GM23338 (cell line): ENCODE data around the gene SLC25A39. TPM values are rescaled to one million over a fixed set of nuclear protein-coding genes. Genes with fewer than 3 reads are reported as not detected.
A peak's percentile ranks its signal among the peaks of the same experiment; 100 is the strongest.

ENCODE experiments used
- ATAC-seq: fragments of 200-7000 bp; cut with Tn5 transposase; 3 replicates; pipeline ENCODE4 v1.9.1; 2020
- DNase-seq: peaks from one replicate; pipeline ENCODE4 v3.0.0-alpha.2; 2015; ENCODE audit warnings: low spot score
- H2AFZ ChIP-seq: fragments of 200-600 bp; sonication (generic); 2 replicates; pipeline ENCODE4 v1.8.0; 2016; ENCODE audit warnings: antibody characterized with exemption, mild to moderate bottlenecking, moderate library complexity
- H3F3A ChIP-seq: fragments of 200-600 bp; sonication (generic); replicated peaks from 2 replicates; pipeline ENCODE4 v1.8.0; 2017; ENCODE audit warnings: antibody characterized with exemption, mixed run types, low read depth
- H3K27ac ChIP-seq: fragments of 200-600 bp; sonication (generic); 2 replicates; pipeline ENCODE4 v1.6.1; 2016; ENCODE audit warnings: low read depth
- H3K27me3 ChIP-seq: fragments of 200-600 bp; sonication (generic); 2 replicates; pipeline ENCODE4 v1.8.0; 2016; ENCODE audit warnings: mild to moderate bottlenecking, mixed run types, moderate library complexity; ENCODE audit not compliant: insufficient read depth
- H3K36me3 ChIP-seq: fragments of 200-600 bp; sonication (generic); 2 replicates; pipeline ENCODE4 v1.8.0; 2016; ENCODE audit warnings: mild to moderate bottlenecking; ENCODE audit not compliant: insufficient read depth
- H3K4me1 ChIP-seq: fragments of 200-600 bp; sonication (generic); 2 replicates; pipeline ENCODE4 v1.8.0; 2016; ENCODE audit warnings: mild to moderate bottlenecking, moderate library complexity; ENCODE audit not compliant: insufficient read depth
- H3K4me2 ChIP-seq: fragments of 200-600 bp; sonication (generic); 2 replicates; pipeline ENCODE4 v1.7.1; 2017; ENCODE audit warnings: mixed run types
- H3K4me3 ChIP-seq: fragments of 200-600 bp; sonication (generic); 2 replicates; pipeline ENCODE4 v1.6.1; 2016; ENCODE audit warnings: mixed run types
- H3K79me2 ChIP-seq: fragments of 200-600 bp; sonication (generic); replicated peaks from 2 replicates; pipeline ENCODE4 v1.8.0; 2017; ENCODE audit warnings: mild to moderate bottlenecking; ENCODE audit not compliant: insufficient read depth
- H3K9me2 ChIP-seq: fragments of 200-600 bp; sonication (generic); 2 replicates; pipeline ENCODE4 v1.8.0; 2017; ENCODE audit not compliant: insufficient read depth
- H4K20me1 ChIP-seq: fragments of 200-600 bp; sonication (generic); replicated peaks from 2 replicates; pipeline ENCODE4 v1.8.0; 2017; ENCODE audit warnings: mild to moderate bottlenecking; ENCODE audit not compliant: insufficient read depth
- H3K27ac Mint-ChIP-seq: 2 replicates; pipeline ENCODE4 v1.8.0; 2020; ENCODE audit warnings: inconsistent platforms, mild to moderate bottlenecking, moderate library complexity, mixed read lengths
- H3K27me3 Mint-ChIP-seq: 3 replicates; pipeline ENCODE4 v1.8.0; 2022; ENCODE audit warnings: low read depth, mild to moderate bottlenecking, moderate library complexity, mixed read lengths, inconsistent platforms; ENCODE audit not compliant: insufficient read depth, poor library complexity
- H3K36me3 Mint-ChIP-seq: 3 replicates; pipeline ENCODE4 v1.8.0; 2021; ENCODE audit warnings: low read depth, mild to moderate bottlenecking, inconsistent platforms, moderate library complexity, mixed read lengths
- H3K4me1 Mint-ChIP-seq: 3 replicates; pipeline ENCODE4 v1.8.0; 2020; ENCODE audit warnings: mild to moderate bottlenecking, inconsistent platforms, mixed read lengths
- H3K4me3 Mint-ChIP-seq: 3 replicates; pipeline ENCODE4 v1.8.0; 2021; ENCODE audit warnings: moderate library complexity, mild to moderate bottlenecking, inconsistent platforms, mixed read lengths
- H3K9me3 Mint-ChIP-seq: 3 replicates; pipeline ENCODE4 v1.8.0; 2020; ENCODE audit warnings: moderate library complexity, mild to moderate bottlenecking, inconsistent platforms, mixed read lengths
- ETS1 ChIP-seq: IDR thresholded peaks from 2 replicates; pipeline ENCODE4 v1.6.1; 2016; ENCODE audit warnings: antibody characterized with exemption
- EZH2phosphoT487 ChIP-seq: fragments of 200-600 bp; sonication (generic); IDR thresholded peaks from one replicate; pipeline ENCODE4 v1.8.1; 2018; ENCODE audit warnings: antibody characterized with exemption; ENCODE audit not compliant: unreplicated experiment
- JUNB ChIP-seq: IDR thresholded peaks from one replicate; pipeline ENCODE4 v1.6.1; 2016; ENCODE audit warnings: antibody characterized with exemption; ENCODE audit not compliant: unreplicated experiment
- NANOG ChIP-seq: IDR thresholded peaks from 2 replicates; pipeline ENCODE4 v1.6.1; 2016; ENCODE audit warnings: antibody characterized with exemption, borderline replicate concordance
- STAT1 ChIP-seq: IDR thresholded peaks from one replicate; pipeline ENCODE4 v1.6.1; 2016; ENCODE audit warnings: antibody characterized with exemption; ENCODE audit not compliant: unreplicated experiment
- ZNF331 ChIP-seq: fragments of 250-450 bp; sonication (Bioruptor Pico); IDR thresholded peaks from 2 replicates; pipeline ENCODE4 v1.5.0; 2020; ENCODE audit warnings: low read depth, mild to moderate bottlenecking, moderate library complexity
- ZNF462 ChIP-seq: fragments of 250-450 bp; sonication (Bioruptor Pico); IDR thresholded peaks from 2 replicates; pipeline ENCODE4 v1.5.0; 2020; ENCODE audit warnings: mild to moderate bottlenecking, moderate library complexity
- polyA plus RNA-seq: library from polyadenylated mRNA; unstranded; fragments of >200 nt; fragmentation: Nextera tagmentation; extraction: Ambion mirVana; gene quantifications from 2 replicates; pipeline ENCODE4 v1.2.1, GENCODE V29; 2016
- total RNA-seq: library from RNA; depleted of rRNA; stranded (reverse); fragments of >200 nt; shearing (Covaris generic); gene quantifications from 2 replicates; pipeline ENCODE4 v1.2.3, GENCODE V29; 2014

The SLC25A39 gene
- total and polyA plus RNA-seq, 2 experiments from 2014 or later = 184 to 202 TPM

GRCh38 chr17:44273607-44274006 lies 51.0 kb downstream of the SLC25A39 start:
- H3K27me3 Mint-ChIP-seq = peaks cover 17% of the 10 kb centered on the region
- Histone ChIP-seq H3K4me2 (no peak overlapping the region), H3K79me2 (no peaks in the 10 kb centered on the region), H3F3A (no peaks in the 10 kb centered on the region), H3K36me3 (no peaks in the 10 kb centered on the region), H3K27ac (no peak overlapping the region), H3K27me3 (no peaks in the 10 kb centered on the region), H3K9me2 (no peaks in the 10 kb centered on the region), H3K4me3 (no peak overlapping the region), H4K20me1 (no peaks in the 10 kb centered on the region), H3K4me1 (peaks cover 7% of the 10 kb centered on the region; the same call in 1 of the 2 replicates), H2AFZ (peak overlapping the region; percentile 59)
- TF ChIP-seq EZH2phosphoT487 (no peak), JUNB (no peak), STAT1 (no peak), ZNF331 (no peak), ZNF462 (CRISPR knock-in tag) (no peak), ETS1 (no peak), NANOG (no peak)
- no peak overlapping the region for H3K27ac Mint-ChIP-seq
- H3K4me3 Mint-ChIP-seq = no peak overlapping the region
- DNase-seq (peak; percentile 54), ATAC-seq (peak; percentile 86)
- peaks cover 16% of the 10 kb centered on the region for H3K4me1 Mint-ChIP-seq
- no peaks in the 10 kb centered on the region; the same call in 2 of the 3 replicates for H3K36me3 Mint-ChIP-seq
- H3K9me3 Mint-ChIP-seq = no peaks in the 10 kb centered on the region
